ENCODE measurements around the gene ROBO2.

The ROBO2 gene, protein sequence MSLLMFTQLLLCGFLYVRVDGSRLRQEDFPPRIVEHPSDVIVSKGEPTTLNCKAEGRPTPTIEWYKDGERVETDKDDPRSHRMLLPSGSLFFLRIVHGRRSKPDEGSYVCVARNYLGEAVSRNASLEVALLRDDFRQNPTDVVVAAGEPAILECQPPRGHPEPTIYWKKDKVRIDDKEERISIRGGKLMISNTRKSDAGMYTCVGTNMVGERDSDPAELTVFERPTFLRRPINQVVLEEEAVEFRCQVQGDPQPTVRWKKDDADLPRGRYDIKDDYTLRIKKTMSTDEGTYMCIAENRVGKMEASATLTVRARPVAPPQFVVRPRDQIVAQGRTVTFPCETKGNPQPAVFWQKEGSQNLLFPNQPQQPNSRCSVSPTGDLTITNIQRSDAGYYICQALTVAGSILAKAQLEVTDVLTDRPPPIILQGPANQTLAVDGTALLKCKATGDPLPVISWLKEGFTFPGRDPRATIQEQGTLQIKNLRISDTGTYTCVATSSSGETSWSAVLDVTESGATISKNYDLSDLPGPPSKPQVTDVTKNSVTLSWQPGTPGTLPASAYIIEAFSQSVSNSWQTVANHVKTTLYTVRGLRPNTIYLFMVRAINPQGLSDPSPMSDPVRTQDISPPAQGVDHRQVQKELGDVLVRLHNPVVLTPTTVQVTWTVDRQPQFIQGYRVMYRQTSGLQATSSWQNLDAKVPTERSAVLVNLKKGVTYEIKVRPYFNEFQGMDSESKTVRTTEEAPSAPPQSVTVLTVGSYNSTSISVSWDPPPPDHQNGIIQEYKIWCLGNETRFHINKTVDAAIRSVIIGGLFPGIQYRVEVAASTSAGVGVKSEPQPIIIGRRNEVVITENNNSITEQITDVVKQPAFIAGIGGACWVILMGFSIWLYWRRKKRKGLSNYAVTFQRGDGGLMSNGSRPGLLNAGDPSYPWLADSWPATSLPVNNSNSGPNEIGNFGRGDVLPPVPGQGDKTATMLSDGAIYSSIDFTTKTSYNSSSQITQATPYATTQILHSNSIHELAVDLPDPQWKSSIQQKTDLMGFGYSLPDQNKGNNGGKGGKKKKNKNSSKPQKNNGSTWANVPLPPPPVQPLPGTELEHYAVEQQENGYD (N-terminal part only)

DNA sequence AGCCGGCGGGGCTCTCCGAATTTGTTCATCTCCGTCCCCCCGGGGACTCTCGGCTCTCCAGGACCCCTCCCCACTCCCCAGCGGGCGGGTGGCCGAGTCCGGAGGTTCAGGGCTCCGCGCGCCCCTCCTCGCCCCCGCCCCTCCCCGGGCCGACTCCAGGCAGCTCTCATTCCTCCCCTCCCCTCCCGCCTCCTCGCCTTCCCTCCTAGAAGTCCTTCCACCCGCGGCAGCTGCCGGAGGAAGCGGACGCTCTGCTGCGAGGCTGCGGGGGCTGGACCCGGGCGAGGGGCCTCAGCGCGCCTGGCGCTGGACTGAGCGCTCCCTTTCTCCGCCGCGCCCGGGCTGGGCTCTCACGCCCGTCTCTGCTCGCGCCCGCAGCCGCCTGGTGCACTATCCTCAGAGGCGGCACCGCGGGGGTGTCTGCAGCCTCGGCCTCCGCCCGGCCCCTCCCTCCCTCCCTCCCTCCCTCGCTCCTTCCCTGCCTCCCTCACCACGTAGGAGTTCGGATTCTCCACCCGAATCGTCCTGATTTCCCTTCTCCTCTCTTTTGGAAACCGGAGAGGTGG, at the start of gene ROBO2:
TSS of gene ROBO2 (plus strand) at position 494 of the 566 bp plus-strand sequence. CDS start 687 bp downstream, outside the sequence.
- no peak for DNase-seq
- in situ Hi-C loops (cut with MboI; ENCODE audit: low pct_unique_long_range_greater_than_20kb, low sequenced_read_pairs): no loop called here

DNA sequence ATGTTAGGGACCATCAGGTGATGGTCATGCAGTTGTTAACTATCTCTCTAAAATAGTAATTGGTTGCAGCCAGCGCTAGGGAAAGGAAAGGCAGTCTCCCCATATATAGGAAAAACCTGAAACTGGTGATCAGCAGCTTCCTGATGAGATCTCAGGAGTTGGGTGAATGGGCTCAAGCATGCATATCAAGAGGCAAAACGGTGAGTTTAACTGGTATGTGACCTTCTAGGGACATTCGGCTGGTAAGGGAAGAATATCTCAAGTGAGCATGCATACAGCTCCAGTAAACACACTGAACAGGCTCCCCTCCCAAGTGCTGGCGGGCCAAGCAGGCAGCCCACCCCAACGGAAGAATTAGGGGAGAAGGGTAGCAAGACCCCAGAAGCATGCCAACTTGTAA, 49.3 kb upstream of the ROBO2 start:
- in situ Hi-C loops (cut with MboI; ENCODE audit: low pct_unique_long_range_greater_than_20kb, low sequenced_read_pairs): no loop called here
- DNase-seq: no peak

DNA sequence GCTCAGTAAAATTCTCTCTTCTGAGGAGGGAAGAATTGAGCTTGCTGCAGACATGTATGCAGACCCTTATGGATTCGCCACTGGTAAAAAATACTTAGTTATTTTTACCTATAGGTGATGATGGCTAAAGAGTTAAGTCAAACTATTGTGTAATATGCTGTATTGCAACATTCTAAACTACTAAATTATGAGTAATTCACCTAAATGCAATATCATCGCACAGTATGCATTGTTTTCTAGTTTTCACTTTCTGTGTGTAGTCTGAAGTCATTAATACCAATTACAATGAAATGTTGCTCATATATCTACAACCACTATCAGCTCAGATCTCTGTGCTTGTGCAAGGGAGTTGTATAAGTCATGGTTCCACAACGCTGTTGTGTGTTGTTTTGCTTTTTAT, 48.7 kb upstream of the ROBO2 start:
- in situ Hi-C loops (cut with MboI; ENCODE audit: low pct_unique_long_range_greater_than_20kb, low sequenced_read_pairs): no loop called here
- no peak for DNase-seq

DNA sequence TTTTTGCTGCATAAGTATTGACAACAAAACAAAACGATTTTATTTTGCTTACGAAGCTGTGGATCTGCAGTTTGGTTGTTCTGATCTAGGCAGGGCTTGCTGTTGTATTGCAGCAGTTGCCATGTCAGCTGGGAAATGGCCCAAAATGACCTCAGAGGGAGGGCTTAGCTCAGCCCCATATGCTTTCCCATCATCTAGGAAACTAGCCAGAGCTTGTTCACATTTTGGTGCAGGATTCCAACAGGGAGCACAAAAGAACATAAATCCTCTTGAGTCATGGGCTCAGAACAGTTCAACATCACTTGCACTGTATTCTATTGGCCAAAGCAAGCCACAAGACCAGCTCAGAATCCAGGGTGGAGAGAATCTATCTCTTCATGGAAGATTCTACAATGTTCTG, 42.2 kb upstream of the ROBO2 start:
- in situ Hi-C loops (cut with MboI; ENCODE audit: low pct_unique_long_range_greater_than_20kb, low sequenced_read_pairs): no loop called here
- DNase-seq: no peak

DNA sequence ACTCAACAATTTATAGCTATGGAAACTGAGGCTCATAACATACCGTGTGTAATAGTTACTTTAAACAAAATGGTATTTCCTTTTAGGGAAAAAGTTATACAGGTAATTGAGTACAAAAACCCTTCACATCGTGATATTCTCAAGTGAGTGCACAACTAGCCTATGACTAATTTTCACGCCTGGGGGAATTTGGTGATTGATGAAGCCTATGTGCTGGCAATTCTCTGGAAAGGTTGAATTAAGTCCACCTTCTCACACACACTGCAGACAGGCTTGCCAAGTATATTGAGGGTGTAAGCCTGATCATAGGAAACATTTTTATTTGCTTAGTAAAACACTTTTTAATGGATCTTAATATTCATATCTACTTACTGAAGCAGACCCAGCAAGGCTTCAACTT, 41.3 kb upstream of the ROBO2 start:
- DNase-seq: no peak
- in situ Hi-C loops (cut with MboI; ENCODE audit: low pct_unique_long_range_greater_than_20kb, low sequenced_read_pairs): no loop called here

DNA sequence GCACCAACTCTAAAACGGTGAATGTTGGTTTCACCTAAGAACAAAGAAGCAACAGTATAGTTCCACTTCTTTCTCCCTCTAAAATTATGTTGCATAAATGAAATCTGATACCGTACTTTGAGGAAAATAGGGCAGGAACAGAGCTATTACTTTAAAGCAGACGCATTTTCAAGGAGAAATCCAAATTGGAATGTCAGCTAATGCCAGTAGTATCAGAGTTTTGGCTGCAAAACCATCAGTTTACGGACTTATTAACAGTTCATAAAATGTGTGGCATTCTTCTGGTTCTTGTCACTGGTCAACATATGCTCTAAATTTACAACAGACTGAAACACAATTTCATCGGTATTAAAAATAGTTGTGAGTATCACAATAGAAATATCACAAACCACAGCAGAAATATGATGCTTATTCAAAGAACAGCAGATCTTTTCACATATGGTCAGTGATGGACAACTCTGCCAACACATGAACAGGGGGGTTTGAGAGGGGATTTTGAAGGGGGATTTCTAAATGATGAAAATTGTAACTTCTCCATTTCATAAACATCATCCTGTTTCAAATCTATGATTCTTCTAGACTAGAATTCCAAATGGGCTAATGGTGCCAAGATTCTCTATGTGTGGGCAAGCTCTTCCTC, 38.7 kb upstream of the ROBO2 start:
- in situ Hi-C loops (cut with MboI; ENCODE audit: low pct_unique_long_range_greater_than_20kb, low sequenced_read_pairs): no loop called here
- no peak for DNase-seq

DNA sequence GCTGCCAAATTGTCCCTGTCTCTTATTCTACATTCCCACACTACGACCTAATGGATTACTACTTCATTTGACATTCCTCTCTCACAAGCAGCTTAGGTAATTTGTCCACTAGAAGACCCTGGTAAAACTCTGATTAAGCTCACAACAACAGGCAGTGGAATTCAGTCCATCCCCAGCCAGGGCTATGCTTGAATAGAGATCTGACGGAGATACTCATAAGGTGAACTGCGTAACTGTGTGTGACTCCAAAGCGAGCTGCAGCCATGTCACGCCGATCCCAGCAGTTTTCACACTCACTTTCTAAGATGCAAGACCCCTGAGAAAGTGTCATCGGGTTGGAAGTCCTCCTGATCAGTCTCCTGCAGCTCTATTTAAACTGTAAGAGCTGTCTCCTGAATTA, 25.7 kb upstream of the ROBO2 start:
- in situ Hi-C loops (cut with MboI; ENCODE audit: low pct_unique_long_range_greater_than_20kb, low sequenced_read_pairs): no loop called here
- no peak for DNase-seq

DNA sequence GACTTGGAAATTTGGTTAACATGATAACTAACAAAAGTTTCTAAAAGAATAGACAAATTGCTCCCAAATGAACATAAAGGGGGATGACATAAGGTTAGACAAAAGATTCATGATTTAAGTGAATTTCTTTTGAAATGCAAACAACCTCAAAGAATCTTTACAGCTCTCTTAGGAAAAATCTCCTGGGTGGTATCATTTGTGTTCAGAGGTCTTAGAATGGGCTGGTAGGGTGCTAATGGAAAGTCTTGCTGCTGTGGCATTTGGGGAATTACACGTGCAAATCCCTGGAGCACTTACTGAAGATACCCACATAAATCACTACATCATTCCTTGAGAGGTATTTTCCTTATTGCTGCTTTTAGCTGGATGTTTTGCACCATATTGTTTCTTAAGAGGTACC, 14.4 kb upstream of the ROBO2 start:
- no peak for DNase-seq
- in situ Hi-C loops (cut with MboI; ENCODE audit: low pct_unique_long_range_greater_than_20kb, low sequenced_read_pairs): no loop called here

DNA sequence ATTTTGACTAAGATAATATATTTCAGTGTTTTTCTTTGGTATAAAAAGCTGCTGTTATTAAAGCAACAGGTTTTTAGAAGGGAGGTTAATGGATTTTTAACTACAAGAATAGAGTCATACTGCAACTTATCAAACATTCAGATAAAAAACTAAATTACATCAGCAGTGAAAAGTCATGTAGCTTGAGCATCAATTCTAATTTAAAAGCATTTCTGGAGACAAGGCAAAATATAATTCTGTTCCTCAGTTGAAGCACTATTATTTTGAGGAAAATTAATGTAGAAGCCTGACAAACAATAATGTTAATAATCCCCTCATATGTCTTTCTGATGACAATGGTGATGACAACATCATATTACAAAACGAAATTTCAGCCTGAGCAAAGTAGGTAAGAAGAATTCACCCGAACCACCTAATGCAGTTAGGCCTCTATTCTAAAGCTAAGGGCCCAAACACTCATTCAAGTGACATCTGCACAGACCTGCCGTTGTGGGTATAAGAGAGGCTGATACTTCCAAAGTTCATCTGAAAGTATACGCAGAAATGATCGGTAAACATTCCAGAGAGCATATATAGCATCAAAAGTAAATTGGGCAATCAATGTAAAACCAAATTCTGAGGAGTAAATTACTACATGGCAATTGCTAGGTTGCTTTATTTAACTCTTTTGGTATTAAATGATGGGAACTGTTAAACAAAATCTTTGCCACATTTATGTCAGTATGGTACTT, 12.8 kb upstream of the ROBO2 start:
- in situ Hi-C loops (cut with MboI; ENCODE audit: low pct_unique_long_range_greater_than_20kb, low sequenced_read_pairs): no loop called here
- DNase-seq: no peak

DNA sequence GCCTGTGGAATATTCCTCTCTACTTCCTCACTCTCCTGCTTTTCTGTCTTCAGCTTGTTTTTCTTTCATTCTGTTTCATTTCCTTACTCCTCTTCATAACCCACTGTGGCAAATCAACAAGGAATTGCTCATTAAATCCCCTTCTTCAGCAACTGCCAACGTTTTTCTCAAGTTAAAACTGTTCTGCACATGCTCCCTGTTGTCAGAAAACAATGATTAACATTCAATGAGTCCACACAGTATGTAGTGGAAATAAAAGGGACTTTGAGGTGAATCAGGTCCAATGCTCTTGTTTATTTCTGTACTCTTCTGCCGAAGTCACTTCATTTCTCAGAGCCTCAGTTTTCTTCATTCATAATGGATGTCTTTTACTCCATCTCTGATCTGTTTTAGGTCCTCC, 11.9 kb upstream of the ROBO2 start:
- in situ Hi-C loops (cut with MboI; ENCODE audit: low pct_unique_long_range_greater_than_20kb, low sequenced_read_pairs): no loop called here
- DNase-seq: no peak

DNA sequence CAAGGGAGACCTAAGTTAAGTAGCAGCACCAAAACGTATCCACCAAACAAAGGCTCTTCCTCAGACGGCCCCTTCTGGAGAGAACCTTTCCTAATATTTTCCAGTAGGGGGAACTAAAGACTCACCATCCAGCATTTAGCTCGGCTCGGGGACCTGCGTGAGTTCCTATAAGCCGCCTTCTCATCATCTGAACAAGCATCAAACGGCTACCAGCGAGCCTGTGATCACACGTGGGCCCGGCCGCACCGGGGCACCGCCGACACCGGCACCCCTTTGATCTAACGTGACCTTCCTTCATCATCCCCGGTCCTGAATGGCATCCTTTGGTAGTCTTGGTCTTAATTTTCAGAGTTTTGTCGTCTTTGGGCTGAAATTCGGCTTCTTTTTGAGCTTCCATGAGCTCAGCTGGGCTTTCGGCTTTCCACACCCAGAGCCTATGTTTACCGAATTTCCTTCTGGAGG, 1.4 kb upstream of the ROBO2 start:
- peak; percentile 59 for DNase-seq
- in situ Hi-C loops (cut with MboI; ENCODE audit: low pct_unique_long_range_greater_than_20kb, low sequenced_read_pairs): no loop called here

DNA sequence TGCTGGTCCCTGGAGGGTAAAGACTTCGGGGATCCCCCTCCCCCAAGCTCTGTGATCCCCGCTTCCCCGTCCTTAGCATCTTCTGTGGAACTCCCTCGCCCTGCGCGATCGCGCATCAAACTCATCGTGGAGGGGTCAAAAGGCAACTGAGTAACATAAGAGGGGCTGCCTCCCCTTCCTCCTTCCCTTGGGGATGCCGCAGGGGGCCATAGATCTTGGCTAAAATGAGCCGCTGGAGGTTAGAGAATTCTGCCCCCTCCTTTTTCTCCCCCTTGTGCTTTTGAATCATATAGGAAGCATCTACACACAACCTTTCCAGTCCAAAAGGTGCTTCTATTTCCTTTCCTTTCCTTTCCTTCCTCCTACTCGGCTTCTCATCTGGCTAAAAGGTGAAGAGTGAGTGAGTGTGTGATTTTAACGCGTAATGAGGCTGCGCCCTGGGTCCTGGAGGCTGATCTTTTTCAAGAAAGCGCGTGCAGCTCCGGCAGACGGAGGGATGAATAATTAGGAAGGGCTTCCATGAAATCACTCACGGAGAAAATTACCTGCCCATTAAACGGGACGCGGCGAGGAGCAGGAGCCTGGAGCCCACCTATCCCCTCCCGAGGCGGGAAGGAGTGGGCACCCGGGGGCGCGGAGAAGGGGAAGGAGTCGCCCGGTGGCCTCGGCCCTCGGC, 831 bp upstream of the ROBO2 start:
- in situ Hi-C loops (cut with MboI; ENCODE audit: low pct_unique_long_range_greater_than_20kb, low sequenced_read_pairs): no loop called here
- no peak for DNase-seq

DNA sequence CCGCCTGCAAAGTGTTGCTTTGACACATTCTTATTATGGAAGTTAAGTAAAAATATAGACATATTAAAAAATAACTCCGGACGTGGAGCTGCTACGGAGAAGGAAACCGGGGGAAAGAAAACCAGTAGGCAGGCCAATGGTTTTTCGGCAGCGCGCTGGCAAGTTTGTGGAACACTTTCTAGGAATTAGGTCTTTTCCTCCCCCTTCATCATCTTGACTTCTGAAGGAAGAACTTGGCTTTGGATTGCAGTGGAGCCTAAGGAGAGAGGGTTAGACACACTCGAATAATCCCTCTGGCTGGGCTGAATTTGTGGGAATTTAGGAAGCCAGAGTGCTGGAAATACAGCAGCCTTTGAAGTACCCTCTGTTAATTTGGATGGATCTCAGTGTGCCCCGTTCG, 317 bp downstream of the ROBO2 start:
- no peak for DNase-seq
- in situ Hi-C loops (cut with MboI; ENCODE audit: low pct_unique_long_range_greater_than_20kb, low sequenced_read_pairs): no loop called here

DNA sequence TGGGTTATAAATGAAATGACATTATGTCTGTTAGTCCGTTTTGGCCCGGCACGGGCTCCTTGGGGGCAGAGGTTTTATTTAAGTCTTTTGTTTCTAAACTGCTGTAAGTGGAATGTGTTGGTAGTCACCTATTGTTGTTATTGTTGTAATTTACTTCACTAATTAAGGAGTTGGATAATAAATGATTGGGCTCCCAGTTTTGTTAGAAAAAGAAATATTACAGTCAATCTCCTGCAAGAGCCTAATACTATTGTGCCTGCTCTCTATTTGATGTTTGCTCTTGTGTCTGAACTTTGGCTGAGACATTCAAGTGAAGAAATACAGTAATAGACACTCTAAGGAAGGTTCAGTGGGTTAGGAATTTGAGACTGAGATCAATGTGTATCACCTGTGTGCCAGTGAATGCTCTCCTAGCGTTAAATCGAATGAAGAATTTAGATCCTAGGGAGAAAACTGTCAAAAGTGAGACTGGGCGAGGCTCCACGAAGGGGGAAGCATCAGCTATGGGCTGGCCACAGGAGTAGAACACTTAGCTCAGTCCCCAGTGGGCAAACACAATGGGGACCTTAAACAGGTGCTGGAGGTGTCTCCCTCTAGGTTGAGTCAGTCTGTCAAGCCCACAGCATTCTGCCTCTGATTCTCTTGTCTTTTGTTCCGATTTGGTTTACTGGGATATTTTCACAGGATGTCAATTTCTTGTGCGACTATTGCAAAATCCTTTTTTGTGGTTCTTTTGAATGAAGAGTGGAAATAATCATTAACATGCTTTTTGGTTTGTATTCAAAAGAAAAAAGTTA, 1.2 kb downstream of the ROBO2 start:
- in situ Hi-C loops (cut with MboI; ENCODE audit: low pct_unique_long_range_greater_than_20kb, low sequenced_read_pairs): no loop called here
- no peak for DNase-seq

DNA sequence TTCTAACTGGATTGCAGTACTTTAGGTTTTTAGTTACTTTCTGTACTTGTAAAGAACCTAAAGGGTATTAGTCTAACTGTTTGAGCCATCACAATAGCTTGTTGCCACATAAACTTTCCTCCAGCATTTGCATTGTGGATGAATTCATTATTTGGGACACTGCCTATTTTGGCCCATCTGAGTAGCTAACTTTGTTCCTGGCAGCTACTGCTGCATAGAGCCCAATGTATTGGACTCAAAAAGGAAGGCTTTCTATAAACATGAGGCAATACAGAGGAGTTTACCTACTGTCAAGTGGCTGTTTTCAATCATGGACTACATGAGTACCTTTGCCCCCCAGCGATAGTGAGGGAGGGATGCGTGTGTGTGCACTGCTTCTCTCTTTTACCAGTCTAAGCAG, 1.9 kb downstream of the ROBO2 start:
- in situ Hi-C loops (cut with MboI; ENCODE audit: low pct_unique_long_range_greater_than_20kb, low sequenced_read_pairs): no loop called here

DNA sequence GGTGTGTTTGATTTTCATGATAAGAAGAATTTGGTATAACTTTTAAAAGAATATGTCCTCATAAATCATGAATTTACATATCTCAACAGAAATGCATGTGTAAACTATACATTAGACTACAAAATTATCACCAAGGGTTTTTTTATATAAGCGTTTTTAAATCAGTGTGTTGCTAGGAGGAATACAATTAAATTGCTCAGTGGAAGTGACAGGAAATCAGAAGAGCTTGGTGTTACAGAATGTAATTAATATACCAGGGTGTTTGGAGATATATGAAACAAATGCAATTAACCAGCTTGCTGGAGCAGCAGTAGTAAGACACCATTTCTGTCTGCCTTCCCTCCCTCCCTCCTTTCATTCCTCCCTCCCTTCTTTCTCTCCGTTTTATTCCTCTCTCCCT, 2.4 kb downstream of the ROBO2 start:
- DNase-seq: no peak
- in situ Hi-C loops (cut with MboI; ENCODE audit: low pct_unique_long_range_greater_than_20kb, low sequenced_read_pairs): no loop called here

More for the DNA sequence above, 1.9 kb downstream of the ROBO2 start:
- DNase-seq: no peak

DNA sequence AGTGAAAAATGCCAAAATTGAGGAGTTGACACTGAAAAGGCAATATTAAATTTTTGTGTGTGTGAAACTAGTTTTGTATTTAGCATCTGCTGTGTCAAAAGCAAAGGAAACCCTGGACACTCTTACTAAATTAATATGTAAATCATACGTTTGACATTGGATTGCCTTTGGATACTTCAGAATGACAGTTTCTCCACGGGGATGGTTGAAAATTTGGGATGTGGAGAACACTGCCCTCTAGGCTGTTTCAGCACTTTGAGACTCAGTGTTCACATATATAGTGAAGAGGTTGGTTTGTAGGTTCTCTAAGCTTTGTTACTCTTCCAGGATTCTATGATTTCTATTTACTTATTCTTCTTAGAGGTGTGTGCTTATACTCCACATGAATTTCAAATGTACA, 3.0 kb downstream of the ROBO2 start:
- in situ Hi-C loops (cut with MboI; ENCODE audit: low pct_unique_long_range_greater_than_20kb, low sequenced_read_pairs): no loop called here
- DNase-seq: no peak

Measured in KBM-7 (cell line).